SK-N-SH treated with all-trans-retinoic acid at 6 μM for 48 hours (cell line): ENCODE results near the gene PRKG1.

Experiments
- ATAC-seq: fragments of 200-7000 bp; cut with Tn5 transposase; 3 replicates; pipeline ENCODE4 v1.9.1; 2020; ENCODE audit warnings: mild to moderate bottlenecking, moderate library complexity
- CREB5 ChIP-seq: fragments of 250-450 bp; sonication (Bioruptor Pico); IDR thresholded peaks from 2 replicates; pipeline ENCODE4 v1.5.1; 2020; ENCODE audit warnings: low read depth, mild to moderate bottlenecking, moderate library complexity
- CSRNP3 ChIP-seq: fragments of 250-450 bp; sonication (Bioruptor Pico); IDR thresholded peaks from 2 replicates; pipeline ENCODE4 v1.5.1; 2021; ENCODE audit warnings: mild to moderate bottlenecking, moderate library complexity
- ESRRG ChIP-seq: fragments of 250-450 bp; sonication (Bioruptor Pico); IDR thresholded peaks from 2 replicates; pipeline ENCODE4 v1.6.1; 2021; ENCODE audit warnings: mild to moderate bottlenecking
- ISL1 ChIP-seq: fragments of 250-450 bp; sonication (Bioruptor Pico); IDR thresholded peaks from 2 replicates; pipeline ENCODE4 v2.1.2; 2022; ENCODE audit warnings: mild to moderate bottlenecking, moderate library complexity
- OSR1 ChIP-seq: fragments of 250-450 bp; sonication (Bioruptor Pico); IDR thresholded peaks from 2 replicates; pipeline ENCODE4 v1.8.0; 2022; ENCODE audit warnings: moderate library complexity, mild to moderate bottlenecking, inconsistent platforms
- POU6F1 ChIP-seq: fragments of 250-450 bp; sonication (Bioruptor Pico); IDR thresholded peaks from 2 replicates; pipeline ENCODE4 v1.8.0; 2021; ENCODE audit warnings: low read depth, mild to moderate bottlenecking, moderate library complexity, borderline replicate concordance
- RARB ChIP-seq: fragments of 250-450 bp; sonication (Bioruptor Pico); IDR thresholded peaks from 2 replicates; pipeline ENCODE4 v1.8.0; 2021; ENCODE audit warnings: mild to moderate bottlenecking, moderate library complexity
- SNAI2 ChIP-seq: fragments of 250-450 bp; sonication (Bioruptor Pico); IDR thresholded peaks from 2 replicates; pipeline ENCODE4 v1.5.0; 2020; ENCODE audit warnings: mild to moderate bottlenecking, moderate library complexity
- TCF4 ChIP-seq: fragments of 250-450 bp; sonication (Bioruptor Pico); IDR thresholded peaks from 2 replicates; pipeline ENCODE4 v1.8.0; 2021; ENCODE audit warnings: mild to moderate bottlenecking, moderate library complexity, borderline replicate concordance
- TOX ChIP-seq: fragments of 250-450 bp; sonication (Bioruptor Pico); IDR thresholded peaks from 2 replicates; pipeline ENCODE4 v1.8.0; 2021; ENCODE audit warnings: mild to moderate bottlenecking, moderate library complexity, borderline replicate concordance
- TSHZ2 ChIP-seq: fragments of 250-450 bp; sonication (Bioruptor Pico); IDR thresholded peaks from 2 replicates; pipeline ENCODE4 v1.5.0; 2020; ENCODE audit warnings: mild to moderate bottlenecking, moderate library complexity
- ZC3H10 ChIP-seq: fragments of 250-450 bp; sonication (Bioruptor Pico); IDR thresholded peaks from 2 replicates; pipeline ENCODE4 v1.5.1; 2021; ENCODE audit warnings: mild to moderate bottlenecking, moderate library complexity
- ZFP3 ChIP-seq: fragments of 250-450 bp; sonication (Bioruptor Pico); IDR thresholded peaks from 2 replicates; pipeline ENCODE4 v1.5.0; 2020; ENCODE audit warnings: mild to moderate bottlenecking, moderate library complexity
- ZFP30 ChIP-seq: fragments of 450-650 bp; formaldehyde crosslinking; IDR thresholded peaks from 2 replicates; pipeline ENCODE4 v1.5.0; 2022; ENCODE audit warnings: mild to moderate bottlenecking, moderate library complexity
- ZNF8 ChIP-seq: fragments of 450-650 bp; formaldehyde crosslinking; IDR thresholded peaks from 2 replicates; pipeline ENCODE4 v1.5.0; 2020; ENCODE audit warnings: mild to moderate bottlenecking, moderate library complexity
- TF ChIP-seq, protein P1 (sequence below): fragments of 250-450 bp; sonication (Bioruptor Pico); IDR thresholded peaks from 2 replicates; pipeline ENCODE4 v1.8.0; 2020; ENCODE audit warnings: mild to moderate bottlenecking, moderate library complexity, borderline replicate concordance

PRKG1 gene

DNA sequence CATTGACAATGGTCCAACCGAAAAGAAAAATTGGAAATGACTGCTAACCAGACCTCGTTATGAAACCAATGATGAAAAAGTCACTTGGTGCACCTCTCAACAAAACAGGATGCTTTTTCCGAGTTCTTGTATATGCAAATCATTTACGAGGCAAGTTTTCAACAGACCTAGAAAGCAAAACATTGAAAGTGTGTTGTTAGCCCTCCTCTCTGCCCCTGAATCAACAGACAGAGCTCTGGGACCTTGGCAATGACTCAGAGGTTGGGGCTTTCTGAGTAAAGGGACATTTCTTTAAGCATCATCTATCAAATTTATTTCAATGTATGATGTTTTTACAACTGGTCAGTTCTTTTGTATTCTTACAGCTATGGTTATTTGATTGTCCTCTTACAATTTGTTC is 1223.5 kb downstream of the PRKG1 start:
- no peak for ATAC-seq
- no peak for TF ChIP-seq TOX (CRISPR knock-in tag)
- no peak for TF ChIP-seq RARB
- TF ChIP-seq ISL1 (CRISPR knock-in tag) = no peak
- no peak for TF ChIP-seq TSHZ2 (CRISPR knock-in tag)

- TF ChIP-seq ZNF8 (CRISPR knock-in tag) = no peak
- no peak for TF ChIP-seq ZFP30 (CRISPR knock-in tag)
- TF ChIP-seq SNAI2 = no peak
- no peak for ATAC-seq
Observed at GRCh38 chr10:52300599-52301277, 1226.5 kb downstream of the PRKG1 start.

GRCh38 chr10:52308251-52309031 is 1234.2 kb downstream of the PRKG1 start:
- TF ChIP-seq OSR1 (CRISPR knock-in tag) = no peak
- no peak for TF ChIP-seq RARB
- no peak for TF ChIP-seq ZC3H10 (CRISPR knock-in tag)
- ATAC-seq = peak; percentile 87

- TF ChIP-seq CREB5 (CRISPR knock-in tag) (0 out of 2 replicates have a peak, but pooled peaks have one; percentile 12), ZFP30 (CRISPR knock-in tag) (no peak)
- ATAC-seq = no peak
Observed at GRCh38 chr10:52312942-52313255, 1238.6 kb downstream of the PRKG1 start.

DNA sequence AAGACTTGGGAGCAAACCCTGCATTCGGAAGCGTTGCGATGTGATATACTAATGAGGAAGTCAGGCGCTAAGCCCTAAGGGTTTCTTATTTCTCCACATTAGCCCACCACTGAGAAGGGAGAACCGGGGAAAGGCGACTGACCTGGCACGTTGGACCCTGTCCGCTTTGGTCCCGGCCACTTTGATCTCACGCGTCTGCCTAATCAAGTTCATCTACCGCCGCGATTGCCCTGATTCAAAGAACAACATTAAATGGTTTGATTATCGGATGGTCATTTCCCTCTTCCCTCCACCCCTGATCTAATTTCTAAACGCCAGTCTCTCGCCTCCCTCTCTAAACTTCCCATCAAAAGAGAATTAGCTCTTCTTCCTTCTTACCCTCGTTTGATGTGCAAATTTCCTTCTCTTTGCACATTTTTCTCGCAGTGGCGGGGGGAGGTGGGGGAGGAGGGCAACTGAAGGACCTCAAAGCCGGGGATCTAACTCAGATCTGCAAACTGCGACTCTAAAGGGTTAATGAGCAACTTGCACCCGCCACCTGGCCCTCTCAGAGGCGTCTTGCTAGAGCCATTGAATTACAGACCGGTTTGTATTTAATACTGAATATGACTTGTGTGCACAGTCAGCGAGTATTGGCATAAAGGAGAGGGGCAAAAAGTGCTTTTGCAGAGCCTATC is 1239.1 kb downstream of the PRKG1 start:
- TF ChIP-seq TCF4 (CRISPR knock-in tag) (no peak), ZFP30 (CRISPR knock-in tag) (no peak)
- peak; percentile 2; the same call in 2 of the 3 replicates for ATAC-seq

DNA sequence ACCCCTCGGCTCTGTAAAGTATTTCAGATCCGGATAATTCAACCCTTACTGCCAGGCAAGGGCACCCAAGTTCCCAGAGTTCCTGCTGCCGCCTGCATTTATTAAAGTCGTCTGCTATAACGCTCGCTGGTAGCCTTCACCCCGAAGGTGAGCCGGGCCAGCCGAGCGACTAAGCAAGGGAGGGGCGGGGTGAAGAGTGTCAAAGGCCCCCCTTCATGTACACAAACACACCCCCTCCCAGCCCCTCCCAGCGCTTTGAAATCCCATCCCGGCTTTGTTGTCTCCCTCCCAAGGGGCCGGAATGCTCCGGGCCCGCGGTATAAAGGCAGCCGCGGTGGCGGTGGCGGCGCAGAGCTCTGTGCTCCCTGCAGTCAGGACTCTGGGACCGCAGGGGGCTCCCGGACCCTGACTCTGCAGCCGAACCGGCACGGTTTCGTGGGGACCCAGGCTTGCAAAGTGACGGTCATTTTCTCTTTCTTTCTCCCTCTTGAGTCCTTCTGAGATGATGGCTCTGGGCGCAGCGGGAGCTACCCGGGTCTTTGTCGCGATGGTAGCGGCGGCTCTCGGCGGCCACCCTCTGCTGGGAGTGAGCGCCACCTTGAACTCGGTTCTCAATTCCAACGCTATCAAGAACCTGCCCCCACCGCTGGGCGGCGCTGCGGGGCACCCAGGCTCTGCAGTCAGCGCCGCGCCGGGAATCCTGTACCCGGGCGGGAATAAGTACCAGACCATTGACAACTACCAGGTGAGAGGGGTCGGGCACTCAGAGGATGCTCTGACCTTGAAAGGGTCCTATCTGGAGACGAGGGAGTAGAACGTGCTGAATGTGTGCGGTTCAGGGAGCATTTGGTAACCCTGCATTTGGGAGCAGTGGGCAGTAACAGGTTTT is 1239.9 kb downstream of the PRKG1 start, which contains the start of gene DKK1:
TSS of gene DKK1 (plus strand) at position 349 of the 889 bp plus-strand sequence. CDS start at position 503, 154 bp downstream.
- peak; percentile 77 for ATAC-seq
- no peak for TF ChIP-seq ZC3H10 (CRISPR knock-in tag)
- 0 out of 2 replicates have a peak, but pooled peaks have one; percentile 36 for TF ChIP-seq ZFP3
- TF ChIP-seq, protein P1, sequence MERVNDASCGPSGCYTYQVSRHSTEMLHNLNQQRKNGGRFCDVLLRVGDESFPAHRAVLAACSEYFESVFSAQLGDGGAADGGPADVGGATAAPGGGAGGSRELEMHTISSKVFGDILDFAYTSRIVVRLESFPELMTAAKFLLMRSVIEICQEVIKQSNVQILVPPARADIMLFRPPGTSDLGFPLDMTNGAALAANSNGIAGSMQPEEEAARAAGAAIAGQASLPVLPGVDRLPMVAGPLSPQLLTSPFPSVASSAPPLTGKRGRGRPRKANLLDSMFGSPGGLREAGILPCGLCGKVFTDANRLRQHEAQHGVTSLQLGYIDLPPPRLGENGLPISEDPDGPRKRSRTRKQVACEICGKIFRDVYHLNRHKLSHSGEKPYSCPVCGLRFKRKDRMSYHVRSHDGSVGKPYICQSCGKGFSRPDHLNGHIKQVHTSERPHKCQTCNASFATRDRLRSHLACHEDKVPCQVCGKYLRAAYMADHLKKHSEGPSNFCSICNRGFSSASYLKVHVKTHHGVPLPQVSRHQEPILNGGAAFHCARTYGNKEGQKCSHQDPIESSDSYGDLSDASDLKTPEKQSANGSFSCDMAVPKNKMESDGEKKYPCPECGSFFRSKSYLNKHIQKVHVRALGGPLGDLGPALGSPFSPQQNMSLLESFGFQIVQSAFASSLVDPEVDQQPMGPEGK (CRISPR knock-in tag) = peak; percentile 97
- no peak for TF ChIP-seq CSRNP3 (CRISPR knock-in tag)
- TF ChIP-seq CREB5 (CRISPR knock-in tag) = no peak
- no peak for TF ChIP-seq POU6F1
- TF ChIP-seq ESRRG (CRISPR knock-in tag) = no peak
- peak; percentile 10; the same call in 1 of the 2 replicates for TF ChIP-seq ZNF8 (CRISPR knock-in tag)
- no peak for TF ChIP-seq OSR1 (CRISPR knock-in tag)
